ENCODE measurements around the gene SMIM43.

The SMIM43 gene

DNA sequence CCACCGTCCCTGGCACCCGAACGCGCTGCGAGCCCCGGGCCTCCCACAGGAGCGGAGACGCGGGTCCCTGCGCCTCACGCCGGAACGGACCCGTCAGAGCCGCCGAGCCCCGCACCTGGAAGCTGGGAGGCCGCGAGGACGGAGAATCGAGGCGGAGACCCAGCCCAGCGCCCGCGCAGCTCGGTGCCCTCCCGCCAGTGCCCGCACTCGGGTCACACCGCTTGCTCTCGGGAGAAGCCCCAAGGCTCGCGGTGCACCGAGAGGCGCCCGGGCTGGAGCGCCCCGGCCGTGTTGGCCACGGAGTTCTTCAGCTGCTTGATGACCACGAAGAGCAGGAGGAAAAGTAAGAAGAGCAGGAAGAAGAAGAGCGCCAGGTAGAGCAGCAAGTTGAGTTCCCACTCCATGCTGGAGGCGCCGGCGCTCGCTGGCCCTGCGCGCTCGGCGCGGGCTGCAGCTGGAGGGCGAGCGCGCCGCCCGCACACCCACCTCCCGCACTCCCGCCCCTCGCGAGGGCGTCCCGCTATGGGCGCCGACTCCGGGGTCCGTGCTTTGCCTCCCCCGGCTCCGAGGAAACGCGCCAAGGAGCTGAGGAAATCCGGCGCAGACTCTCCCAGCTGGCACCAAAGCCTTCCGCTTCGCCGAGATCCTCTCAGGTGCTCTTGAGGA lies at the start of gene SMIM43:
Gene SMIM43 (minus strand): TSS at position 463 of the 666 bp plus-strand sequence. CDS start 59 bp downstream, at position 404.
- DNase-seq (ENCODE audit: low read depth, low spot score): no peak
- TF ChIP-seq, protein P1, sequence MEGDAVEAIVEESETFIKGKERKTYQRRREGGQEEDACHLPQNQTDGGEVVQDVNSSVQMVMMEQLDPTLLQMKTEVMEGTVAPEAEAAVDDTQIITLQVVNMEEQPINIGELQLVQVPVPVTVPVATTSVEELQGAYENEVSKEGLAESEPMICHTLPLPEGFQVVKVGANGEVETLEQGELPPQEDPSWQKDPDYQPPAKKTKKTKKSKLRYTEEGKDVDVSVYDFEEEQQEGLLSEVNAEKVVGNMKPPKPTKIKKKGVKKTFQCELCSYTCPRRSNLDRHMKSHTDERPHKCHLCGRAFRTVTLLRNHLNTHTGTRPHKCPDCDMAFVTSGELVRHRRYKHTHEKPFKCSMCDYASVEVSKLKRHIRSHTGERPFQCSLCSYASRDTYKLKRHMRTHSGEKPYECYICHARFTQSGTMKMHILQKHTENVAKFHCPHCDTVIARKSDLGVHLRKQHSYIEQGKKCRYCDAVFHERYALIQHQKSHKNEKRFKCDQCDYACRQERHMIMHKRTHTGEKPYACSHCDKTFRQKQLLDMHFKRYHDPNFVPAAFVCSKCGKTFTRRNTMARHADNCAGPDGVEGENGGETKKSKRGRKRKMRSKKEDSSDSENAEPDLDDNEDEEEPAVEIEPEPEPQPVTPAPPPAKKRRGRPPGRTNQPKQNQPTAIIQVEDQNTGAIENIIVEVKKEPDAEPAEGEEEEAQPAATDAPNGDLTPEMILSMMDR (IDR thresholded peaks at IDR 0.05; ENCODE audit: low read depth, low read length): no peak
- in situ Hi-C loops (cut with HindIII; ENCODE audit: low sequenced_read_pairs): no loop called here
- peak within 1 kb of the TSS; percentile 50 for H3K4me3 ChIP-seq (ENCODE audit: low read depth, low read length)

DNA sequence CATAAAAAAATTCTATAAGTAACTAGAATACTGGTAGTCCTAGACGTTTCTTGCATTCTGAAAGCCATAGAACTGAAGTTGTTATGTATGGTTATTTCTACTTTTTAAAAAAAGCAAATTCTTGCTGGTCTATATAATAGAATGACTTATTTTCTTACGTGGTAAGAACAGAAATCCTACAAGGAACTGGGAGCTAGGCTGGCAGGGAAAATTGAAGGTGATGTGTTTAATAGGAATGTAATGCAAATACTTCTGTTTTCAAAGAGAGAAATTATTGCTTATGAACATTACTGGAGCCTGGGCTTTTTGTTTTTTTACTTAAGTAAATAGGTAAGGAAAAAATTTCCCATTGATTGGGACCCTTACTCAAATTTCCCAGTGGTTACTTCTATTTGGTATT lies 49.8 kb upstream of the SMIM43 start:
- TF ChIP-seq, protein P1 (IDR thresholded peaks at IDR 0.05; ENCODE audit: low read depth, low read length): no peak
- no peak overlapping the region for H3K4me3 ChIP-seq (ENCODE audit: low read depth, low read length)
- in situ Hi-C loops (cut with HindIII; ENCODE audit: low sequenced_read_pairs): no loop called here
- no peak for DNase-seq (ENCODE audit: low read depth, low spot score)

DNA sequence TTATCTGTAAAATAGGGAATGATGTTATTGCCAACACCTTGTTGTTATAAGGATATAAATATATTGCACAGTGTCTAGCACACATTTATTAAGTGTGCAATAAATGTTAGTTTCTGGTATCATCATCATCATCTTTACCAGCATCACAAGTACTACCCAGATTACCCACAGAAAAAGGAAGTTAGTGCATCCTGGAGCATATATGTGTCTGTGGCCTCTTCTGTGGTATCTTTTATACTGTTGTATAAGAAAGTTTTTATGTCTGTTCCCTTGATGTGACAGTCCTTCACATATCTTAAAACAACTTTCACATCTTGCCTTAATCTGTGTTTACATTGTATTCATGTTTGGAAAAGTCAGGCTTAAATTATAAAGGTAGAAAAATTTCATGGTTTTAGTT lies 46.2 kb upstream of the SMIM43 start:
- TF ChIP-seq, protein P1 (IDR thresholded peaks at IDR 0.05; ENCODE audit: low read depth, low read length): no peak
- no peak for DNase-seq (ENCODE audit: low read depth, low spot score)
- in situ Hi-C loops (cut with HindIII; ENCODE audit: low sequenced_read_pairs): no loop called here
- no peak overlapping the region for H3K4me3 ChIP-seq (ENCODE audit: low read depth, low read length)

DNA sequence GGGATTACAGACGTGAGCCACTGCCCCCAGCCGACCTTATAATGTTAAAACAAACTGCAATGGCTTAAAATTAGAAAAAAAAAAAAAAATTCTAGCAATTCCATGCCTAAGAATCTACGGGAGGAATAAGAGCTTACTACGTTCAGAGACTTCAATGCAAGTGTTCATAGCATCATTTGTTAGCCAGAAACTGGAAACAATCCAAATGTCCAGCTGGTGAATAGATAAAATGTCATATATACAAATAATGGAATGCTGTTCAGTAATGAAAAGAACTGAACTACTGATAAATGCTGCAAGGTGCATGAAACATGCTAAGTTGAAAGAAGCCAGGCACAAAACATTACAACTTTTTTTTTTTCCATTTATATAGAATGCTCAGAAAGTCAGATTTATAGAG lies 41.4 kb upstream of the SMIM43 start:
- in situ Hi-C loops (cut with HindIII; ENCODE audit: low sequenced_read_pairs): no loop called here
- no peak for DNase-seq (ENCODE audit: low read depth, low spot score)
- no peak overlapping the region for H3K4me3 ChIP-seq (ENCODE audit: low read depth, low read length)
- TF ChIP-seq, protein P1 (IDR thresholded peaks at IDR 0.05; ENCODE audit: low read depth, low read length): no peak

DNA sequence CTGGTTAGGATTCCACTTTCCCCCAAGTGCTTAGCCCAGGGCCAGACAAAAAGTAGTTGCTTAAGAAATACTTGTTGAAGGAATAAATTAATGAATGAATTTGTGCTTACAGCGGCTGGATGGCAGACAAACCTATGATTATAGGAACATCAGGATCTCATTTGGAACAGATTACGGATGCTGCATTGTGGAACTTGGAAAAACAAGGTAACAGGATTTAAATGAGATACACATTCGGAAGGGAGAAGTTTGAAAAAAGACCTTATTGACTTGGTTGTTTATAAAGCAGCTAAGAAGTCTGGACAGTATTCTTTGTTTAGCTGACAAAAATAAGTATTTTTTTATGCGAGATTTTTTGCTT lies 36.7 kb upstream of the SMIM43 start:
- in situ Hi-C loops (cut with HindIII; ENCODE audit: low sequenced_read_pairs): no loop called here
- TF ChIP-seq, protein P1 (IDR thresholded peaks at IDR 0.05; ENCODE audit: low read depth, low read length): no peak
- H3K4me3 ChIP-seq (ENCODE audit: low read depth, low read length): peak overlapping the region; percentile 95
- DNase-seq (ENCODE audit: low read depth, low spot score): no peak

DNA sequence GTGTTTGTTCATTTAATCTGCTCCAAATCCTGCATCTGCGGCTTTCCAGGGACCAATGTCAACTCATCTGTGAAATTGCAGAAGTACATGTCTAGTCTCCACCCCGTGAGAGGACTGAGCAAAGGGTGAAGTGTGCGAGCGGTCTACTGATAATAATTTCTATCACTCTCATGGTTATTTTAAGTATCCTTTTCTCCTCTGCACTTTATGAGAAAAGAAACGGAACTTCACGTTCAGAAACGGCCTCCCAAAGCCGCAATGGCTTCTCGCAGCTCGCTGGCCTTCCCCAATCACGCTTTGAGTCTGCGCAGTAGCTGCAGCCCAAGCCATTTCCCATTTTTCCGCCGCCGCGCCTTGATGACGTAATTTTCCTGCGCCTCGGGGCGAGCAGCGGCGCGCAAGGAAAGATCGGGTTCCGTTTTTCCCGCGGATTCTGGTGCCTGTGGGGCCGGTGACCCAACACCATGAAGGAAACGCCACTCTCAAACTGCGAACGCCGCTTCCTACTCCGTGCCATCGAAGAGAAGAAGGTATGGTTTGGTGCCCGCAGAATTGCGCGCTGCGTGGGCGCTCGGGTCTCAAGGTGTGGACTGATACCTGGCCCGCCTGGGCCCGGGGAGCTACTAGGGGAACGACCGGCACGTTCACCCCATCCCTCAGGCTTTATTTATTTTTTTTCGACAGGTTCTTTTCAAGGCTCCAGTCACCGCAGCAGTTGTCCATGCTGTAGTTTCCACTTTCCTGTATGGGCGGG lies 36.2 kb upstream of the SMIM43 start, which contains the start of gene EXOSC9:
Gene EXOSC9 (plus strand): TSS at position 363 of the 754 bp plus-strand sequence. CDS start 102 bp downstream, at position 465.
- peak; percentile 96 for DNase-seq (ENCODE audit: low read depth, low spot score)
- in situ Hi-C loops (cut with HindIII; ENCODE audit: low sequenced_read_pairs): no loop called here
- TF ChIP-seq, protein P1 (IDR thresholded peaks at IDR 0.05; ENCODE audit: low read depth, low read length): no peak
- H3K4me3 ChIP-seq (ENCODE audit: low read depth, low read length): peak within 1 kb of the TSS; percentile 95

Measured in astrocyte of the spinal cord (primary cell).